Measurements from ENCODE around the gene DOCK1.
"Not testable (repeated sequence)": the region's sequence is repeated elsewhere in the genome, so short reads cannot be mapped to it uniquely, and the experiment has no call there.

Gene DOCK1

GRCh38 chr10:127309619-127310018 lies 404.4 kb downstream of the DOCK1 start:
- not testable (repeated sequence) for H3K36me3 ChIP-seq (ENCODE audit: insufficient read depth, low read length); H3K9me3 ChIP-seq (ENCODE audit: low read length); H3K4me1 ChIP-seq (ENCODE audit: insufficient read depth, low read length); H3K27me3 ChIP-seq (ENCODE audit: insufficient read depth, low read length); H3K4me3 ChIP-seq (ENCODE audit: low read length); H2AFZ ChIP-seq (ENCODE audit: low read depth, low read length)

GRCh38 chr10:127310430-127310829 lies 405.2 kb downstream of the DOCK1 start:
- peaks cover 9% of the 10 kb centered on the region for H3K4me1 ChIP-seq (ENCODE audit: insufficient read depth, low read length)
- no peak overlapping the region for H3K4me3 ChIP-seq (ENCODE audit: low read length)
- H3K27me3 ChIP-seq (ENCODE audit: insufficient read depth, low read length) = no peaks in the 10 kb centered on the region
- H3K9me3 ChIP-seq (ENCODE audit: low read length) = no peaks in the 10 kb centered on the region
- no peaks in the 10 kb centered on the region for H3K36me3 ChIP-seq (ENCODE audit: insufficient read depth, low read length)
- no peak overlapping the region for H2AFZ ChIP-seq (ENCODE audit: low read depth, low read length)

DNA sequence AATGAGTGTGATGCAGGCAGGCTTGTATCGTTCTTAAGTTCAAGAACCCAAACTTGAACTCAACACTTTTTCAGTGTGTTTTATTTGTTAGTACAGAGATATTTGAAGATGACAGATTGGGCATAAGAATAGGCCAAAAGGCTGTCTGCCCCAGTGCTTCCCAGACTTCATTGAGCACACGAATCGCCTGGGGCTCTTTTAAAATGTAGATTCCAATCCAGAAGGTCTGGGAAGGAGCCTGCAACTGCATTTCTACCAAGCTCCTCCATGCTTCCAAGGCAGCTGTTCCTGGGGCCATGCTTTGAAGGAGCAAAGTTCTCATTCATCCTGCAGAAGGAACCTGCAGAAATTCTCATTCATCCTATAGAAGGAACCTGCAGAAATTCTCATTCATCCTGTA lies 405.7 kb downstream of the DOCK1 start:
- peaks cover 9% of the 10 kb centered on the region for H3K4me1 ChIP-seq (ENCODE audit: insufficient read depth, low read length)
- H3K27me3 ChIP-seq (ENCODE audit: insufficient read depth, low read length) = no peaks in the 10 kb centered on the region
- H3K36me3 ChIP-seq (ENCODE audit: insufficient read depth, low read length) = no peaks in the 10 kb centered on the region
- no peak overlapping the region for H2AFZ ChIP-seq (ENCODE audit: low read depth, low read length)
- no peaks in the 10 kb centered on the region for H3K9me3 ChIP-seq (ENCODE audit: low read length)
- no peak overlapping the region for H3K4me3 ChIP-seq (ENCODE audit: low read length)

- no peaks in the 10 kb centered on the region for H3K9me3 ChIP-seq (ENCODE audit: low read length)
- H2AFZ ChIP-seq (ENCODE audit: low read depth, low read length) = no peak overlapping the region
- no peaks in the 10 kb centered on the region for H3K27me3 ChIP-seq (ENCODE audit: insufficient read depth, low read length)
- peaks cover 9% of the 10 kb centered on the region for H3K4me1 ChIP-seq (ENCODE audit: insufficient read depth, low read length)
- no peak overlapping the region for H3K4me3 ChIP-seq (ENCODE audit: low read length)
- H3K36me3 ChIP-seq (ENCODE audit: insufficient read depth, low read length) = no peaks in the 10 kb centered on the region
Observed at GRCh38 chr10:127313996-127314700, 408.9 kb downstream of the DOCK1 start.

- H3K27me3 ChIP-seq (ENCODE audit: insufficient read depth, low read length) = no peaks in the 10 kb centered on the region
- peaks cover 13% of the 10 kb centered on the region for H3K4me1 ChIP-seq (ENCODE audit: insufficient read depth, low read length)
- H3K4me3 ChIP-seq (ENCODE audit: low read length) = no peak overlapping the region
- H2AFZ ChIP-seq (ENCODE audit: low read depth, low read length) = no peak overlapping the region
- H3K9me3 ChIP-seq (ENCODE audit: low read length) = no peaks in the 10 kb centered on the region
- no peaks in the 10 kb centered on the region for H3K36me3 ChIP-seq (ENCODE audit: insufficient read depth, low read length)
Observed at GRCh38 chr10:127314797-127315196, 409.6 kb downstream of the DOCK1 start.

GRCh38 chr10:127315888-127316287 lies 410.7 kb downstream of the DOCK1 start:
- Histone ChIP-seq H3K4me1 (ENCODE audit: insufficient read depth, low read length) (peaks cover 15% of the 10 kb centered on the region), H3K9me3 (ENCODE audit: low read length) (no peaks in the 10 kb centered on the region), H3K27me3 (ENCODE audit: insufficient read depth, low read length) (no peaks in the 10 kb centered on the region), H3K4me3 (ENCODE audit: low read length) (no peak overlapping the region), H2AFZ (ENCODE audit: low read depth, low read length) (no peak overlapping the region), H3K36me3 (ENCODE audit: insufficient read depth, low read length) (no peaks in the 10 kb centered on the region)

DNA sequence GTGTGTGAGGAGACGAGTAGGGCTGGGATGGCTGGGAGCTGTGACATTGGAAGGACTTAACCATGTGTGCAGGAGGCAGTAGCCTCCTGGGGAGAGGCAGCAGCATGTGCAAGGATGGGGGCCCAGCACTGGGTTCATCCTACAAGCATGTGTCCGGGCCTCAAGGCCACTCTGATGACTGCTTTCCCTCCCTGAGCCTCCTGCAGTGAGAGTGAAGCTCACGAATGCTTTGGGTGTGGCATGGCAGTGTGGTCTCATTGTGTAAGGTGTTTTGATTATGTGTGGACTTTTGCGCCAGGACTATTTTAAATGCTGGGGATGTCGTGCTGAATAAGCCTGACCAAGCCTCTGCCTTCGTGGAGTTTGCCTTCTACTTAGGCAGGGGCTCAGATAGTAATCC lies 413.2 kb downstream of the DOCK1 start:
- Histone ChIP-seq H3K36me3 (ENCODE audit: insufficient read depth, low read length) (no peaks in the 10 kb centered on the region), H3K4me3 (ENCODE audit: low read length) (no peak overlapping the region), H3K9me3 (ENCODE audit: low read length) (no peaks in the 10 kb centered on the region), H2AFZ (ENCODE audit: low read depth, low read length) (no peak overlapping the region), H3K27me3 (ENCODE audit: insufficient read depth, low read length) (no peaks in the 10 kb centered on the region), H3K4me1 (ENCODE audit: insufficient read depth, low read length) (peaks cover 15% of the 10 kb centered on the region)

GRCh38 chr10:127319271-127319670 lies 414.0 kb downstream of the DOCK1 start:
- no peaks in the 10 kb centered on the region for H3K9me3 ChIP-seq (ENCODE audit: low read length)
- no peaks in the 10 kb centered on the region for H3K36me3 ChIP-seq (ENCODE audit: insufficient read depth, low read length)
- H3K4me3 ChIP-seq (ENCODE audit: low read length) = no peak overlapping the region
- peaks cover 7% of the 10 kb centered on the region for H3K4me1 ChIP-seq (ENCODE audit: insufficient read depth, low read length)
- H3K27me3 ChIP-seq (ENCODE audit: insufficient read depth, low read length) = no peaks in the 10 kb centered on the region
- no peak overlapping the region for H2AFZ ChIP-seq (ENCODE audit: low read depth, low read length)

DNA sequence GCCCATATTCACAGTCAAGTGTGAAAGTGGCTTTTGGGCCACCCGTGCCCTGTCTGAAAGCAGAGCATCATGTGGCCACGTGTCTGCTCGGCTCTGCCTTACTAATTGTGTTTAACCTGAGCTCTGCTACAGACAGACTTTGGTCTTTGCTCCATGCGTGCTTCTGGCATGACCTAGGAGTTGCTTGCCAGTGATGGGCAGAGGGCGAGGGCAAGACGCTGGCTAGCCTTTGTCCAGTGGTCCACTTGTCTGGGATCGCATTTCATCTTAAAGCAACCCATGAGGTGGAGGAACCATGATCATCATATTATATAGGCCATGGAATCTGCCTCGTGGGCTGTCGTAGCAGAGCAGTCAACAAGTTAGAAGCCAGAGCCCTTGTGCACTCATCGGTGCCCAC lies 414.5 kb downstream of the DOCK1 start:
- no peaks in the 10 kb centered on the region for H3K36me3 ChIP-seq (ENCODE audit: insufficient read depth, low read length)
- H3K9me3 ChIP-seq (ENCODE audit: low read length) = no peaks in the 10 kb centered on the region
- no peaks in the 10 kb centered on the region for H3K27me3 ChIP-seq (ENCODE audit: insufficient read depth, low read length)
- peaks cover 5% of the 10 kb centered on the region for H3K4me1 ChIP-seq (ENCODE audit: insufficient read depth, low read length)
- no peak overlapping the region for H3K4me3 ChIP-seq (ENCODE audit: low read length)
- no peak overlapping the region for H2AFZ ChIP-seq (ENCODE audit: low read depth, low read length)

GRCh38 chr10:127320176-127320575 lies 414.9 kb downstream of the DOCK1 start:
- Histone ChIP-seq H3K9me3 (ENCODE audit: low read length) (no peaks in the 10 kb centered on the region), H3K36me3 (ENCODE audit: insufficient read depth, low read length) (no peaks in the 10 kb centered on the region), H2AFZ (ENCODE audit: low read depth, low read length) (no peak overlapping the region), H3K4me3 (ENCODE audit: low read length) (no peak overlapping the region), H3K27me3 (ENCODE audit: insufficient read depth, low read length) (no peaks in the 10 kb centered on the region), H3K4me1 (ENCODE audit: insufficient read depth, low read length) (peaks cover 5% of the 10 kb centered on the region)

- Histone ChIP-seq H3K36me3 (ENCODE audit: insufficient read depth, low read length) (no peaks in the 10 kb centered on the region), H3K4me3 (ENCODE audit: low read length) (no peak overlapping the region), H3K27me3 (ENCODE audit: insufficient read depth, low read length) (no peaks in the 10 kb centered on the region), H3K9me3 (ENCODE audit: low read length) (no peaks in the 10 kb centered on the region), H2AFZ (ENCODE audit: low read depth, low read length) (no peak overlapping the region), H3K4me1 (ENCODE audit: insufficient read depth, low read length) (peaks cover 5% of the 10 kb centered on the region)
Observed at GRCh38 chr10:127322286-127322685, 417.1 kb downstream of the DOCK1 start.

DNA sequence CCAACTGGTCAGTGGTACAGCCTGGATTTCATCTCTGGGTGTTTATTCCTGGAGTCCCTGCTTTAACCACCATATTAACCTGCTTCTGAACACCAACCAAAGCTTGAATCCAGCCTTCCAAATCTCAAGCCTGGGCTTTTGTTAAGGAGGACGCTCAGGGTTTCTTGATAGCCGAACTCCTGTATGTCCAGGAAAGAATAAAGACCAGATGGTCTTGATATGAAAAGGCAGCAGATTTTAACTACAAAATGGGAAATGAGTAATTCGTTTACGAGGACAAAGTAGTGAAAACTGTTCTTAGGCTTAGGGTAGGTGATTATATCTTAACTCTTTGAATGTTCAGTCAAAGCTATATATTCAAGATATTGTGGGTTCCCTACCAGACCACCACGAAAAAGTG lies 420.3 kb downstream of the DOCK1 start:
- Histone ChIP-seq H3K4me3 (ENCODE audit: low read length) (no peak overlapping the region), H3K36me3 (ENCODE audit: insufficient read depth, low read length) (no peaks in the 10 kb centered on the region), H3K4me1 (ENCODE audit: insufficient read depth, low read length) (no peaks in the 10 kb centered on the region), H3K9me3 (ENCODE audit: low read length) (no peaks in the 10 kb centered on the region), H3K27me3 (ENCODE audit: insufficient read depth, low read length) (no peaks in the 10 kb centered on the region), H2AFZ (ENCODE audit: low read depth, low read length) (no peak overlapping the region)

GRCh38 chr10:127326883-127327282 lies 421.7 kb downstream of the DOCK1 start:
- Histone ChIP-seq H3K9me3 (ENCODE audit: low read length) (no peaks in the 10 kb centered on the region), H3K4me3 (ENCODE audit: low read length) (no peak overlapping the region), H2AFZ (ENCODE audit: low read depth, low read length) (no peak overlapping the region)

DNA sequence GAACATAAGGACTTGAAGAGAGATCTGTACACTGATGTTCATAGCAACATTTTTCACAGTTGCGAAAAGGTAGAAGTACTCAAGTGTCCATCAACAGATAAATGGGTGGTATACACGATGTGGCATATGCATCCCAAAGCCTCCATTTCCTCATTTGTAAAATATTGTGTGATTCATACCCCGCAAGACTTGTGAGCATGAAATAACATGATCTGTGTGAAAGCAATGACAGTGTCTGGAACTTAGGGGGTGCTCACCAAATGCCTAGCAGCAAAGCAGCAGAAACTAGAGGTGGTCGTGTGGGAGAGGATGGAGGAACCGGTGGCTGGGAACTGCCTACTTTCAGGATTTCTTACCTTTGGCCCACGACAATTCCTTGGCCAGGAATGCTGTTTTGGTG lies 426.5 kb downstream of the DOCK1 start:
- Histone ChIP-seq H3K27me3 (ENCODE audit: insufficient read depth, low read length) (no peaks in the 10 kb centered on the region), H3K4me1 (ENCODE audit: insufficient read depth, low read length) (peaks cover 6% of the 10 kb centered on the region), H3K36me3 (ENCODE audit: insufficient read depth, low read length) (no peaks in the 10 kb centered on the region), H3K4me3 (ENCODE audit: low read length) (no peak overlapping the region), H2AFZ (ENCODE audit: low read depth, low read length) (no peak overlapping the region), H3K9me3 (ENCODE audit: low read length) (no peaks in the 10 kb centered on the region)

More at GRCh38 chr10:127326883-127327282, 421.7 kb downstream of the DOCK1 start:
- H3K4me1 ChIP-seq (ENCODE audit: insufficient read depth, low read length) = no peaks in the 10 kb centered on the region
- no peaks in the 10 kb centered on the region for H3K36me3 ChIP-seq (ENCODE audit: insufficient read depth, low read length)
- no peaks in the 10 kb centered on the region for H3K27me3 ChIP-seq (ENCODE audit: insufficient read depth, low read length)
